K562 (cell line): ENCODE results near the gene PPIE. TPM values are rescaled to one million over a fixed set of nuclear protein-coding genes. Genes with fewer than 3 reads are reported as not detected.

Experiments
- ATAC-seq: fragments of 200-7000 bp; cut with Tn5 transposase; 3 replicates; pipeline ENCODE4 v1.9.1; 2020; ENCODE audit warnings: moderate library complexity
- BruUV-seq: library from RNA; stranded (reverse); fragments of 400-500 nt; replicated peaks from 2 replicates; lab custom pipeline; 2021; lab: Mats Ljungman, UMichigan
- CTCF ChIA-PET: fragments of 300-600 bp; formaldehyde crosslinking; extraction: SDS; loops from one replicate; lab custom pipeline; 2021; ENCODE audit warnings: low intra/inter-chr PET ratio; lab: Yijun Ruan, JAX
- POLR2A ChIA-PET: fragments of 300-600, 350-650 bp; sonication (Branson Sonifier 250); formaldehyde crosslinking; extraction: SDS; loops from one replicate; lab custom pipeline; 2021; ENCODE audit warnings: antibody characterized with exemption, inconsistent platforms; lab: Yijun Ruan, JAX
- DNase-seq, 4 experiments: peaks; one replicate each; pipeline versions ENCODE4 v3.0.0 to v3.0.0-alpha.2; 2011 to 2018; ENCODE audit warnings: low spot score in 3 of 4, mixed read lengths in 3 of 4; ENCODE audit errors: extremely low read depth in 1 of 4
- FAIRE-seq: peaks from 2 replicates; lab custom pipeline; 2011; peaks lifted over from hg19 to GRCh38; lab: Jason Lieb, UNC
- H2AFZ ChIP-seq: 2 replicates; pipeline ENCODE4 v1.6.0; 2011; ENCODE audit warnings: low read depth, low read length, control low read depth, inconsistent platforms
- H3K27ac ChIP-seq: fragments of 200-600 bp; 3 replicates; pipeline ENCODE4 v1.8.0; 2011; ENCODE audit warnings: low read depth, mild to moderate bottlenecking, control low read depth, inconsistent platforms, low read length, moderate library complexity, mixed read lengths; ENCODE audit errors: extremely low read depth
- H3K27me3 ChIP-seq, 2 experiments: fragments of 300-600 bp in 1 of 2; 2 replicates in 1 of 2; 3 replicates in 1 of 2; pipeline versions ENCODE4 v1.6.0 to v1.8.0; 2011; ENCODE audit warnings: inconsistent platforms in 2 of 2, low read length in 2 of 2, mild to moderate bottlenecking in 1 of 2, mixed read lengths in 1 of 2, moderate library complexity in 1 of 2; ENCODE audit not compliant: control insufficient read depth in 2 of 2, insufficient read depth in 2 of 2
- H3K36me3 ChIP-seq: fragments of 300-600 bp; 3 replicates; pipeline ENCODE4 v1.8.0; 2011; ENCODE audit warnings: mild to moderate bottlenecking, low read length, inconsistent platforms; ENCODE audit not compliant: control insufficient read depth, insufficient read depth
- H3K4me1 ChIP-seq, 2 experiments: fragments of 200-600 bp in 1 of 2; replicated peaks in 1 of 2; 2 replicates in 1 of 2; 3 replicates in 1 of 2; pipeline versions ENCODE4 v1.5.1 to v1.8.0; 2011; ENCODE audit warnings: inconsistent platforms in 2 of 2, low read length in 2 of 2, mild to moderate bottlenecking in 1 of 2, mixed read lengths in 1 of 2, moderate library complexity in 1 of 2; ENCODE audit not compliant: control insufficient read depth in 2 of 2, insufficient read depth in 2 of 2
- H3K4me2 ChIP-seq: 2 replicates; pipeline ENCODE4 v1.6.1; 2011; ENCODE audit warnings: low read length, control low read depth, inconsistent platforms, mixed read lengths; ENCODE audit not compliant: insufficient read depth
- H3K4me3 ChIP-seq: fragments of 200-600 bp; sonication (generic), shearing (Covaris generic); 2 replicates; pipeline ENCODE4 v1.5.1; 2016; ENCODE audit warnings: control low read depth, inconsistent platforms
- H3K79me2 ChIP-seq: fragments of 200-600 bp; 3 replicates; pipeline ENCODE4 v1.8.0; 2011; ENCODE audit warnings: low read length, inconsistent platforms; ENCODE audit not compliant: control insufficient read depth, insufficient read depth
- H3K9ac ChIP-seq, 2 experiments: 2 replicates each; pipeline versions ENCODE4 v1.6.0 to v1.6.1; 2011; ENCODE audit warnings: low read depth in 2 of 2, low read length in 2 of 2, control low read depth in 1 of 2, inconsistent platforms in 1 of 2, mild to moderate bottlenecking in 1 of 2, mixed read lengths in 1 of 2; ENCODE audit not compliant: insufficient read depth in 1 of 2
- H3K9me1 ChIP-seq: one replicate; pipeline ENCODE4 v1.6.0; 2011; ENCODE audit warnings: inconsistent platforms, mild to moderate bottlenecking, low read length, moderate library complexity; ENCODE audit not compliant: control insufficient read depth, insufficient read depth
- H3K9me3 ChIP-seq: replicated peaks from 2 replicates; pipeline ENCODE4 v1.5.1; 2011; ENCODE audit warnings: low read depth, low read length, inconsistent platforms; ENCODE audit not compliant: control insufficient read depth, insufficient read depth
- H4K20me1 ChIP-seq: replicated peaks from 2 replicates; pipeline ENCODE4 v1.6.1; 2011; ENCODE audit warnings: low read length, inconsistent platforms, mixed read lengths; ENCODE audit not compliant: control insufficient read depth, insufficient read depth
- BACH1 ChIP-seq: fragments of 200-800 bp; sonication (Bioruptor generic); IDR thresholded peaks from 2 replicates; pipeline ENCODE4 v1.6.1; 2016; ENCODE audit warnings: missing genetic modification characterization, missing compliant biosample characterization
- CBX8 ChIP-seq: fragments of 200-600 bp; sonication (generic); IDR thresholded peaks from 2 replicates; pipeline ENCODE4 v1.6.1; 2012; ENCODE audit warnings: borderline replicate concordance, mixed run types, low read depth, mild to moderate bottlenecking, moderate library complexity, mixed read lengths, low read length, control low read depth, inconsistent platforms; ENCODE audit not compliant: poor library complexity, severe bottlenecking; ENCODE audit errors: extremely low read depth
- CCNT2 ChIP-seq: IDR thresholded peaks from 2 replicates; pipeline ENCODE4 v1.6.1; 2011; ENCODE audit warnings: borderline replicate concordance, low read depth, mild to moderate bottlenecking, moderate library complexity, mixed read lengths, low read length; ENCODE audit not compliant: insufficient read length; ENCODE audit errors: extremely low read depth
- CEBPG ChIP-seq, 3 experiments: fragments of 200-800 bp in 1 of 3; sonication (Bioruptor generic) in 1 of 3; sonication (generic) in 1 of 3; formaldehyde crosslinking in 1 of 3; IDR thresholded peaks in 2 of 3; conservative IDR thresholded peaks in 1 of 3; 2 replicates each; pipeline versions ENCODE4 v1.6.1 to v1.8.0; 2016 to 2022; ENCODE audit warnings: missing compliant biosample characterization in 2 of 3, missing genetic modification characterization in 2 of 3, mild to moderate bottlenecking in 1 of 3, missing genetic modification reagents in 1 of 3
- CTBP1 ChIP-seq: fragments of 450-650 bp; IDR thresholded peaks from 2 replicates; pipeline ENCODE4 v1.6.1; 2016; ENCODE audit warnings: borderline replicate concordance
- ESRRB ChIP-seq: fragments of 250-450 bp; sonication (Bioruptor Pico); IDR thresholded peaks from 2 replicates; pipeline ENCODE4 v1.5.0; 2020; ENCODE audit warnings: mild to moderate bottlenecking, moderate library complexity, borderline replicate concordance
- GATAD2B ChIP-seq: fragments of 450-650 bp; IDR thresholded peaks from 2 replicates; pipeline ENCODE4 v1.6.1; 2017; ENCODE audit warnings: mild to moderate bottlenecking, borderline replicate concordance
- HDAC1 ChIP-seq, 2 experiments: fragments of 450-650 bp; IDR thresholded peaks; 2 replicates each; pipeline ENCODE4 v1.6.1; 2016 to 2017; ENCODE audit warnings: inconsistent platforms in 1 of 2, mild to moderate bottlenecking in 1 of 2, moderate library complexity in 1 of 2
- NFRKB ChIP-seq: fragments of 450-650 bp; IDR thresholded peaks from 2 replicates; pipeline ENCODE4 v1.6.1; 2016; ENCODE audit warnings: low read depth
- RNF2 ChIP-seq: sonication (generic); IDR thresholded peaks from 2 replicates; pipeline ENCODE4 v1.6.1; 2016
- U2AF2 ChIP-seq: fragments of 200-400 bp; formaldehyde crosslinking; optimal IDR thresholded peaks from 2 replicates; pipeline ENCODE3; 2017; ENCODE audit warnings: low read depth, mild to moderate bottlenecking, low read length
- ZNF146 ChIP-seq: IDR thresholded peaks from one replicate; pipeline ENCODE4 v1.6.1; 2018; ENCODE audit warnings: missing compliant biosample characterization; ENCODE audit not compliant: unreplicated experiment
- ZNF444 ChIP-seq: fragments of 250-450 bp; sonication (Bioruptor Pico); IDR thresholded peaks from 2 replicates; pipeline ENCODE4 v1.4.0; 2020; ENCODE audit warnings: mild to moderate bottlenecking, moderate library complexity
- ZNF586 ChIP-seq: fragments of 450-650 bp; formaldehyde crosslinking; conservative IDR thresholded peaks from 2 replicates; pipeline ENCODE4 v1.4.0; 2020; ENCODE audit warnings: mild to moderate bottlenecking, moderate library complexity
- WGBS: fragments of 100-300 bp; shearing (Covaris generic); methylation state at CpG from one replicate; pipeline ENCODE4 v1.1.6; 2016; ENCODE audit warnings: low coverage, mixed read lengths; ENCODE audit not compliant: insufficient coverage; ENCODE audit errors: missing lambda C conversion rate; 5-methylcytosine and 5-hydroxymethylcytosine counted together
- in situ Hi-C: fragments of 300-500 bp; cut with MboI; formaldehyde crosslinking; loops from 4 replicates; pipeline ENCODE4 v1.15.0; 2018; ENCODE audit warnings: inconsistent platforms, mixed read lengths
- intact Hi-C: fragments of 100-400 bp; cut with micrococcal nuclease; formaldehyde crosslinking; loops from 2 replicates; pipeline ENCODE4 v1.14.2; 2022
- polyA plus RNA-seq, 8 experiments: library from polyadenylated mRNA; depleted of rRNA in 4 of 8; stranded (reverse) in 5 of 8; unstranded in 3 of 8; fragments of >200 nt; fragmentation: Nextera tagmentation in 2 of 8; fragmentation: Illumina TruSeq in 1 of 8; extraction: Ambion mirVana in 2 of 8; extraction: Trizol in 1 of 8; gene quantifications; 2 replicates each; pipeline versions ENCODE4 v1.2.1 to v1.2.3, GENCODE V29; 2011 to 2014; ENCODE audit warnings: inconsistent platforms in 1 of 8, missing spikeins in 1 of 8
- total RNA-seq, 7 experiments: library from RNA; depleted of rRNA in 6 of 7; stranded (reverse); fragments of >200 nt in 6 of 7; fragmentation: Illumina TruSeq in 2 of 7; extraction: Trizol in 2 of 7; gene quantifications; 2 replicates each; pipeline versions ENCODE4 v1.2.1 to v1.2.3, GENCODE V29; 2011 to 2021; ENCODE audit warnings: low replicate concordance in 1 of 7
- TF ChIP-seq, protein P1 (sequence below): fragments of 450-650 bp; formaldehyde crosslinking; IDR thresholded peaks from 2 replicates; pipeline ENCODE4 v1.4.0; 2020; ENCODE audit warnings: mild to moderate bottlenecking, moderate library complexity
- TF ChIP-seq, protein P2 (sequence below), 2 experiments: fragments of 450-650 bp; conservative IDR thresholded peaks; 2 replicates each; pipeline ENCODE4 v1.6.1; 2017; ENCODE audit warnings: mild to moderate bottlenecking in 2 of 2, moderate library complexity in 2 of 2
- TF ChIP-seq, protein P3 (sequence below): fragments of 250-450 bp; sonication (Bioruptor Pico); IDR thresholded peaks from 2 replicates; pipeline ENCODE4 v1.8.0; 2022; ENCODE audit warnings: inconsistent platforms

PPIE gene
- total and polyA plus RNA-seq, 9 of the 15 experiments (the other 6 are each of a cell fraction or from before 2014, with no cell fraction given), result 75.4 to 444 (median 131) TPM

DNA sequence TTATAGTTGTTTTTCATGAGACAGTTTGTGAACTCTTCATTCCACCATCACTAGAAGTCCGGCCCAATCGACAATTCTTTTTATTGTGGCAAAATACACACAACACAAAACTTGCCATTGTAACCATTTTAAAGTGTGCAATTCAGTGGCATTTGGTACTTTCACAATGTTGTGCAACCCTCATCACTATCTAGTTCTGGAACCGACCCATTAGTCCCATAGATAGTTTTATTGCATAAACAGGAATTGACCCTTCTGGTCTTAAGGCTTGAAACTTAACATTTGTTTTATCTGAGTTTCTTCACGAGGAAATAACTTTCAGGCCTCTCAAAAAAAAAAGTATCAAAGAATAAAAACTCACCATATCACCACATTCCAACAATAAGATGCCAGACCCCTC, 8.8 kb upstream of the PPIE start (continued):
- no peak for TF ChIP-seq CTBP1
- TF ChIP-seq ZNF586 (CRISPR knock-in tag), result no peak
- no peak for TF ChIP-seq U2AF2
- TF ChIP-seq RNF2, result peak; percentile 21; the same call in 1 of the 2 replicates
- TF ChIP-seq, protein P1, sequence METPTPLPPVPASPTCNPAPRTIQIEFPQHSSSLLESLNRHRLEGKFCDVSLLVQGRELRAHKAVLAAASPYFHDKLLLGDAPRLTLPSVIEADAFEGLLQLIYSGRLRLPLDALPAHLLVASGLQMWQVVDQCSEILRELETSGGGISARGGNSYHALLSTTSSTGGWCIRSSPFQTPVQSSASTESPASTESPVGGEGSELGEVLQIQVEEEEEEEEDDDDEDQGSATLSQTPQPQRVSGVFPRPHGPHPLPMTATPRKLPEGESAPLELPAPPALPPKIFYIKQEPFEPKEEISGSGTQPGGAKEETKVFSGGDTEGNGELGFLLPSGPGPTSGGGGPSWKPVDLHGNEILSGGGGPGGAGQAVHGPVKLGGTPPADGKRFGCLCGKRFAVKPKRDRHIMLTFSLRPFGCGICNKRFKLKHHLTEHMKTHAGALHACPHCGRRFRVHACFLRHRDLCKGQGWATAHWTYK, result no peak
- TF ChIP-seq, protein P2, sequence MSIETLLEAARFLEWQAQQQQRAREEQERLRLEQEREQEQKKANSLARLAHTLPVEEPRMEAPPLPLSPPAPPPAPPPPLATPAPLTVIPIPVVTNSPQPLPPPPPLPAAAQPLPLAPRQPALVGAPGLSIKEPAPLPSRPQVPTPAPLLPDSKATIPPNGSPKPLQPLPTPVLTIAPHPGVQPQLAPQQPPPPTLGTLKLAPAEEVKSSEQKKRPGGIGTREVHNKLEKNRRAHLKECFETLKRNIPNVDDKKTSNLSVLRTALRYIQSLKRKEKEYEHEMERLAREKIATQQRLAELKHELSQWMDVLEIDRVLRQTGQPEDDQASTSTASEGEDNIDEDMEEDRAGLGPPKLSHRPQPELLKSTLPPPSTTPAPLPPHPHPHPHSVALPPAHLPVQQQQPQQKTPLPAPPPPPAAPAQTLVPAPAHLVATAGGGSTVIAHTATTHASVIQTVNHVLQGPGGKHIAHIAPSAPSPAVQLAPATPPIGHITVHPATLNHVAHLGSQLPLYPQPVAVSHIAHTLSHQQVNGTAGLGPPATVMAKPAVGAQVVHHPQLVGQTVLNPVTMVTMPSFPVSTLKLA (conservative IDR thresholded peaks at IDR 0.05), result no peak
- TF ChIP-seq CEBPG (CRISPR knock-in tag; IDR thresholded peaks at IDR 0.05), result no peak
- TF ChIP-seq CEBPG (tag; conservative IDR thresholded peaks at IDR 0.05 in 1 of 2, IDR thresholded peaks at IDR 0.05 in 1 of 2), result peak; percentile 29 to 33; a peak in 2 of 4 replicates
- TF ChIP-seq, all 486 proteins: peak for 4

DNA sequence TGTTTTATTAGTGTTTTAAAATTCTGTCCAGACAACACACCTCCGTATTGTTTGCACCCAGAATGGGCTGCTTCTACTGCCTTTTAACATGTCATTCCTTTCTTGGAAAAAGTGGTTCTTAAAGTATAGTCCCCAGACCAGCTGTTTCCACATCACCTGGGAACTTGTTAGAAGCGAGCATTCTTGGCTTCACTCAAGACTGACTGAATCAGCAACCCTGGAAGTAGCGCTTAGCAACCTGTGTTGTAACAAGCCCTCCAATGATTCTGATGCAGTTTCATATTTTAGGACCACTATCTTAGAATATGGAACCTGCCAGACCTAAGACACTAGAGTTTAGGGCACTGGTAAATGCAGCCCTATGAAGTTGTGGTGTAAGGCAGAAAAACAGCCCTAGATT, 6.0 kb upstream of the PPIE start:
- in situ Hi-C loops (no loop called here), intact Hi-C loops (no loop called here)
- Histone ChIP-seq H3K4me2 (no peak overlapping the region), H3K36me3 (no peaks in the 10 kb centered on the region), H3K9me1 (no peaks in the 10 kb centered on the region), H3K9me3 (no peaks in the 10 kb centered on the region), H3K4me1 (peaks cover 0 to 5% of the 10 kb centered on the region in 2 experiments; a peak in 2 of 5 replicates), H3K79me2 (no peaks in the 10 kb centered on the region), H3K27ac (no peak overlapping the region), H4K20me1 (no peaks in the 10 kb centered on the region), H3K4me3 (no peak overlapping the region), H3K9ac (no peak overlapping the region), H3K27me3 (peaks cover 31 to 47% of the 10 kb centered on the region in 2 experiments), H2AFZ (peak overlapping the region; percentile 38; the same call in 1 of the 2 replicates)
- DNase-seq (no peak), FAIRE-seq (no peak), ATAC-seq (no peak)
- WGBS, result 7% methylated on average over 3 of the region's 3 CpGs
- ChIA-PET CTCF (no interaction called here), POLR2A (interaction anchor here (0.9 to 1.9 kb wide), 2 partner anchors 13 to 21 kb away, joined by 3 to 5 read pairs; no protein-coding TSS in a partner anchor)
- no TSS peak for BruUV-seq
- TF ChIP-seq GATAD2B (no peak), ZNF146 (CRISPR knock-in tag) (no peak), ZNF444 (CRISPR knock-in tag) (no peak), ESRRB (CRISPR knock-in tag) (no peak), BACH1 (tag) (no peak), HDAC1 (IDR thresholded peaks at IDR 0.05) (no peak), NFRKB (no peak), CCNT2 (no peak), CBX8 (no peak)
- TF ChIP-seq, protein P3, sequence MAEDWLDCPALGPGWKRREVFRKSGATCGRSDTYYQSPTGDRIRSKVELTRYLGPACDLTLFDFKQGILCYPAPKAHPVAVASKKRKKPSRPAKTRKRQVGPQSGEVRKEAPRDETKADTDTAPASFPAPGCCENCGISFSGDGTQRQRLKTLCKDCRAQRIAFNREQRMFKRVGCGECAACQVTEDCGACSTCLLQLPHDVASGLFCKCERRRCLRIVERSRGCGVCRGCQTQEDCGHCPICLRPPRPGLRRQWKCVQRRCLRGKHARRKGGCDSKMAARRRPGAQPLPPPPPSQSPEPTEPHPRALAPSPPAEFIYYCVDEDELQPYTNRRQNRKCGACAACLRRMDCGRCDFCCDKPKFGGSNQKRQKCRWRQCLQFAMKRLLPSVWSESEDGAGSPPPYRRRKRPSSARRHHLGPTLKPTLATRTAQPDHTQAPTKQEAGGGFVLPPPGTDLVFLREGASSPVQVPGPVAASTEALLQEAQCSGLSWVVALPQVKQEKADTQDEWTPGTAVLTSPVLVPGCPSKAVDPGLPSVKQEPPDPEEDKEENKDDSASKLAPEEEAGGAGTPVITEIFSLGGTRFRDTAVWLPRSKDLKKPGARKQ (CRISPR knock-in tag), result no peak
